Progenitor cell of endocrine pancreas (in vitro differentiated cells): ENCODE results near the gene IFNL4. TPM values are rescaled to one million over a fixed set of nuclear protein-coding genes. Genes with fewer than 3 reads are reported as not detected.

Experiments used
- DNase-seq: peaks from one replicate; pipeline ENCODE4 v3.0.0; 2021; ENCODE audit warnings: low spot score; ENCODE audit not compliant: unreplicated experiment
- H3K27ac Mint-ChIP-seq: 2 replicates; pipeline ENCODE4 v1.8.0; 2021; ENCODE audit warnings: mild to moderate bottlenecking, moderate library complexity, mixed read lengths
- H3K27me3 Mint-ChIP-seq: 2 replicates; pipeline ENCODE4 v1.8.0; 2021; ENCODE audit warnings: mixed read lengths
- H3K36me3 Mint-ChIP-seq: 2 replicates; pipeline ENCODE4 v1.8.0; 2022; ENCODE audit warnings: mixed read lengths; ENCODE audit not compliant: insufficient read depth
- H3K4me1 Mint-ChIP-seq: 2 replicates; pipeline ENCODE4 v1.8.0; 2021; ENCODE audit warnings: low read depth, mixed read lengths
- H3K4me3 Mint-ChIP-seq: 2 replicates; pipeline ENCODE4 v1.8.0; 2021; ENCODE audit warnings: low read depth, mild to moderate bottlenecking, moderate library complexity, mixed read lengths
- H3K9me3 Mint-ChIP-seq: 2 replicates; pipeline ENCODE4 v1.8.0; 2021; ENCODE audit warnings: low read depth, mixed read lengths
- long read RNA-seq: library from polyadenylated mRNA; unstranded; transcript quantifications from one replicate; pipeline ENCODE4 v2.0.0, GENCODE V29; 2020
- total RNA-seq: library from RNA; stranded (reverse); gene quantifications from 2 replicates; pipeline ENCODE4 v1.2.1, GENCODE V29; 2021
- TF ChIP-seq, protein P1 (sequence below): fragments of 200-600 bp; sonication (generic); IDR thresholded peaks from one replicate; pipeline ENCODE4 v1.5.0; 2021; ENCODE audit warnings: antibody characterized with exemption, mild to moderate bottlenecking; ENCODE audit not compliant: unreplicated experiment

Gene IFNL4
- total RNA-seq, result not detected in 2 replicates
- long read RNA-seq, result 0 reads

DNA sequence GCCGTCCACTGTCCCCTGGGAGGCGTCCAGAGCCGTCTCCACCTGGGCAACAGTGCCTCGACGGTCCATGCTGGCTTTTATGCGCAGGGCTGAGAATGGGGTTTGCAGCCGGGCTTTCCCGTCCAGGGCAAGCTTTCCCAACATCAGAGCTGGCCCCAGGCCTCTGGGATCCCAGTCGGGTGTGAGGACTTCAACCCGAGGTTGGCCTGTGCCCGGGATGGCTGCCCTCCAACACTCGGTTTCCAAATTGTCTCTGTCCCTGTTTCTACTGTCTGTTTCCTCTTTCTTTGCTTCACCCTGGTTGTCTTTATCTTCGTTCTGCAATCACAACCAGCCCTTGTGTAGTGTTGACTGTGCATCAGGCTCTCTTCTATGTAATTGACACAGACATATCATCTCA is at the start of gene IFNL4:
Gene IFNL4, minus strand, starts transcription at position 51 of the 400 bp plus-strand sequence.
- Mint-ChIP-seq H3K4me1 (no peaks in the 10 kb centered on the region), H3K9me3 (no peaks in the 10 kb centered on the region), H3K4me3 (no peak within 1 kb of the TSS), H3K27me3 (peaks cover 72% of the 10 kb centered on the region), H3K36me3 (no peaks in the 10 kb centered on the region), H3K27ac (no peak within 1 kb of the TSS)
- TF ChIP-seq, protein P1, sequence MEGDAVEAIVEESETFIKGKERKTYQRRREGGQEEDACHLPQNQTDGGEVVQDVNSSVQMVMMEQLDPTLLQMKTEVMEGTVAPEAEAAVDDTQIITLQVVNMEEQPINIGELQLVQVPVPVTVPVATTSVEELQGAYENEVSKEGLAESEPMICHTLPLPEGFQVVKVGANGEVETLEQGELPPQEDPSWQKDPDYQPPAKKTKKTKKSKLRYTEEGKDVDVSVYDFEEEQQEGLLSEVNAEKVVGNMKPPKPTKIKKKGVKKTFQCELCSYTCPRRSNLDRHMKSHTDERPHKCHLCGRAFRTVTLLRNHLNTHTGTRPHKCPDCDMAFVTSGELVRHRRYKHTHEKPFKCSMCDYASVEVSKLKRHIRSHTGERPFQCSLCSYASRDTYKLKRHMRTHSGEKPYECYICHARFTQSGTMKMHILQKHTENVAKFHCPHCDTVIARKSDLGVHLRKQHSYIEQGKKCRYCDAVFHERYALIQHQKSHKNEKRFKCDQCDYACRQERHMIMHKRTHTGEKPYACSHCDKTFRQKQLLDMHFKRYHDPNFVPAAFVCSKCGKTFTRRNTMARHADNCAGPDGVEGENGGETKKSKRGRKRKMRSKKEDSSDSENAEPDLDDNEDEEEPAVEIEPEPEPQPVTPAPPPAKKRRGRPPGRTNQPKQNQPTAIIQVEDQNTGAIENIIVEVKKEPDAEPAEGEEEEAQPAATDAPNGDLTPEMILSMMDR, result no peak
- DNase-seq, result no peak

DNA sequence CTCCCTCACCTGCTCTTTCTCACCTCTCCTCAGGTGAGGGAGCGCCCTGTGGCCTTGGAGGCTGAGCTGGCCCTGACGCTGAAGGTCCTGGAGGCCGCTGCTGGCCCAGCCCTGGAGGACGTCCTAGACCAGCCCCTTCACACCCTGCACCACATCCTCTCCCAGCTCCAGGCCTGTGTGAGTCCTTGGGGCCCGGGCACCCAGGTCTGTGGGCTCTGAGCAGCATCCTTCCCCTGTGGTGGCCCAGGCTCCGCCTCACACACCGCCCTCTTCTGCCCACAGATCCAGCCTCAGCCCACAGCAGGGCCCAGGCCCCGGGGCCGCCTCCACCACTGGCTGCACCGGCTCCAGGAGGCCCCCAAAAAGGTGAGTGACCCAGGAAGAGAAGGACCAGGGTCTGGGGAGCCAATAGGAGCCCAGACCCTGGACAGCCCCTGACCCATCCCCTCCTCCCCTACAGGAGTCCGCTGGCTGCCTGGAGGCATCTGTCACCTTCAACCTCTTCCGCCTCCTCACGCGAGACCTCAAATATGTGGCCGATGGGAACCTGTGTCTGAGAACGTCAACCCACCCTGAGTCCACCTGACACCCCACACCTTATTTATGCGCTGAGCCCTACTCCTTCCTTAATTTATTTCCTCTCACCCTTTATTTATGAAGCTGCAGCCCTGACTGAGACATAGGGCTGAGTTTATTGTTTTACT is 49.4 kb upstream of the IFNL4 start:
- TF ChIP-seq, protein P1, result no peak
- Mint-ChIP-seq H3K4me3 (no peak overlapping the region), H3K27me3 (peaks cover 27% of the 10 kb centered on the region), H3K27ac (no peak overlapping the region), H3K9me3 (no peaks in the 10 kb centered on the region), H3K4me1 (peaks cover 5% of the 10 kb centered on the region), H3K36me3 (no peaks in the 10 kb centered on the region)
- no peak for DNase-seq

DNA sequence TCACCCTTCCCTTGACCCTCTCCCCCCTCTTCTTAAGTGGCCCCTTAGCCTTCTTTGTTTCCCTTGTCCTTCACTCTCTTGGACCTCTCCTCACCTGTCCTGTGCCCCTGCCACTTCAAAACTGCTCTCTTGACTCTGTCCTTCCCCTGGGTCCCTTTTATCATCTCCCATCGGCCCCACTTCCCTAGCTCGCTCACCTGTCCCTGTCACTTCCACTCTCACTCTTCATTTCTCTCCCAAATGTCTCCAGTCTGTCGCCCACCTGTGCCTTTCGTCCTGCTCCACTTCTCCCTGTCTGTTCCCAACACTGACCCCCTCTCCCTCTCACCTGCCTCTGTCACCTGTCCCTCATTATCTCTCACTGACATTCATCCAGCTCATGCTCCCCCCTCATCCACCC is 48.2 kb upstream of the IFNL4 start:
- TF ChIP-seq, protein P1, result no peak
- H3K4me1 Mint-ChIP-seq, result peaks cover 2% of the 10 kb centered on the region
- H3K36me3 Mint-ChIP-seq, result no peaks in the 10 kb centered on the region
- no peaks in the 10 kb centered on the region for H3K9me3 Mint-ChIP-seq
- no peak overlapping the region for H3K4me3 Mint-ChIP-seq
- no peak overlapping the region for H3K27ac Mint-ChIP-seq
- DNase-seq, result no peak
- peaks cover 32% of the 10 kb centered on the region for H3K27me3 Mint-ChIP-seq

DNA sequence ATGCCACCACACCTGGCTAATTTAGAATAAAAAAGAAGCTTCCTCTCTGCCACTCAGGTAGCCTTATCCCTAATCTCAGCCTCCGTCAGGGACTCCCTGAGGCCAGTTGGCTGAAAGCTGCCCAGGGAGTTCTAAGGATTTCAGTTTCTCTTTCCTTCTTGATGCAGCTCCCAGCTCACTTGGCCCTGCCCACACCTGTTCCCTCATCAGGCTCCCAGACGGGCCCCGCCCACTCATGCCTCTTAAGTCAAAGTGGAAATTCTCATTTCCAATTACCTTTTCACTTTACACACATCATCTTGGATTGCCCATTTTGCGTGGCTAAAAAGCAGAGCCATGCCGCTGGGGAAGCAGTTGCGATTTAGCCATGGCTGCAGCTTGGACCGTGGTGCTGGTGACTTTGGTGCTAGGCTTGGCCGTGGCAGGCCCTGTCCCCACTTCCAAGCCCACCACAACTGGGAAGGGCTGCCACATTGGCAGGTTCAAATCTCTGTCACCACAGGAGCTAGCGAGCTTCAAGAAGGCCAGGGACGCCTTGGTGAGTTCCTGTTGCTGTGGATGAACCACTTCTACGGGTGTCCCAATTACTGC is 47.5 kb upstream of the IFNL4 start, which contains the start of gene IFNL1:
Gene IFNL1, plus strand, starts transcription at position 353 of the 591 bp plus-strand sequence. Its CDS starts 15 bp downstream, at position 368.
- Mint-ChIP-seq H3K36me3 (no peaks in the 10 kb centered on the region), H3K4me1 (peaks cover 2% of the 10 kb centered on the region), H3K4me3 (no peak within 1 kb of the TSS), H3K27me3 (peaks cover 36% of the 10 kb centered on the region), H3K9me3 (no peaks in the 10 kb centered on the region), H3K27ac (no peak within 1 kb of the TSS)
- TF ChIP-seq, protein P1, result no peak
- no peak for DNase-seq

DNA sequence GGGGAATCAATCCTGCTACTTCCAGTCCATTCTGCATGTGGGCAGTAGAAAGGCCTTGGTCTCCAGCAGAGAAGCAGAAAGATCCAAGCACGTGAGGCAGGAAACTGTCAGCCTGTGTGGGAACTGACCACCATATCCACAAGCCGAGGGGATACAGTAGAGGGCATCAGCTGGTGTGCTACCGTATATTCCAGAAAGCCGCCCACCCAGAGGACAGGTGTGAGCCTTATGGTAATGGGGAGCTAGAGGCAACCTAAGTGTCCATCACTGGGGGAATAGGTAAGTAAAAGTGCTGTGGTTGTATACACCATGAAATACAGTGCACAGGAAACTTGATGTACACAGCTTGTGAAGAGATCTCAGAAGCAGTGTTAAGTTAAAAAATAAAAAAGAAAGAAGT is 44.7 kb upstream of the IFNL4 start:
- DNase-seq, result no peak
- peaks cover 52% of the 10 kb centered on the region for H3K27me3 Mint-ChIP-seq
- H3K4me3 Mint-ChIP-seq, result no peak overlapping the region
- no peaks in the 10 kb centered on the region for H3K36me3 Mint-ChIP-seq
- TF ChIP-seq, protein P1, result no peak
- no peak overlapping the region for H3K27ac Mint-ChIP-seq
- H3K9me3 Mint-ChIP-seq, result no peaks in the 10 kb centered on the region
- peaks cover 2% of the 10 kb centered on the region for H3K4me1 Mint-ChIP-seq
